ENCODE data around the gene BTN3A1. TPM values are rescaled to one million over a fixed set of nuclear protein-coding genes. Genes with fewer than 3 reads are reported as not detected.

Gene BTN3A1
- total RNA-seq, 1 experiment from 2014 or later: 9.0 TPM

DNA sequence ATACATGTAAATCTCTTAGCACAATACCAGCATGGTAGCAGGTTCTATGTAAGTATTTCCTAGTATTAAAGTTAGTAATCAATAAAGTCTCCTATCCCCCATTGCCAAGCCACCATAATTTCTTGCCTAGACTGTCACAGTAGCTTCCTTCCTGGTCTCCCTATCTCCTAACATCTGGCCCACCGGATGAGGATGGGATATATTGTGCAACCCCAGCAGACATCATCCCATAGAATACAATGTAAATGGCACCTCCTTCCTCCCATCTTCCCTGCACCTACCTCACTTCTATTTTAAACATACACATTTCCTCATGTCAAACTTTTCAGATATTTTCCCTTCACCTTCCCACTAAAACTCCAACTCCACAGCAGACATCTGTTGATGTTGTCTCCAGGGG lies 3.5 kb upstream of the BTN3A1 start (continued):
- no peak for TF ChIP-seq YY1 (IDR thresholded peaks at IDR 0.05; ENCODE audit: extremely low read depth, insufficient replicate concordance, low read depth, low read length)
- TF ChIP-seq, protein P1, sequence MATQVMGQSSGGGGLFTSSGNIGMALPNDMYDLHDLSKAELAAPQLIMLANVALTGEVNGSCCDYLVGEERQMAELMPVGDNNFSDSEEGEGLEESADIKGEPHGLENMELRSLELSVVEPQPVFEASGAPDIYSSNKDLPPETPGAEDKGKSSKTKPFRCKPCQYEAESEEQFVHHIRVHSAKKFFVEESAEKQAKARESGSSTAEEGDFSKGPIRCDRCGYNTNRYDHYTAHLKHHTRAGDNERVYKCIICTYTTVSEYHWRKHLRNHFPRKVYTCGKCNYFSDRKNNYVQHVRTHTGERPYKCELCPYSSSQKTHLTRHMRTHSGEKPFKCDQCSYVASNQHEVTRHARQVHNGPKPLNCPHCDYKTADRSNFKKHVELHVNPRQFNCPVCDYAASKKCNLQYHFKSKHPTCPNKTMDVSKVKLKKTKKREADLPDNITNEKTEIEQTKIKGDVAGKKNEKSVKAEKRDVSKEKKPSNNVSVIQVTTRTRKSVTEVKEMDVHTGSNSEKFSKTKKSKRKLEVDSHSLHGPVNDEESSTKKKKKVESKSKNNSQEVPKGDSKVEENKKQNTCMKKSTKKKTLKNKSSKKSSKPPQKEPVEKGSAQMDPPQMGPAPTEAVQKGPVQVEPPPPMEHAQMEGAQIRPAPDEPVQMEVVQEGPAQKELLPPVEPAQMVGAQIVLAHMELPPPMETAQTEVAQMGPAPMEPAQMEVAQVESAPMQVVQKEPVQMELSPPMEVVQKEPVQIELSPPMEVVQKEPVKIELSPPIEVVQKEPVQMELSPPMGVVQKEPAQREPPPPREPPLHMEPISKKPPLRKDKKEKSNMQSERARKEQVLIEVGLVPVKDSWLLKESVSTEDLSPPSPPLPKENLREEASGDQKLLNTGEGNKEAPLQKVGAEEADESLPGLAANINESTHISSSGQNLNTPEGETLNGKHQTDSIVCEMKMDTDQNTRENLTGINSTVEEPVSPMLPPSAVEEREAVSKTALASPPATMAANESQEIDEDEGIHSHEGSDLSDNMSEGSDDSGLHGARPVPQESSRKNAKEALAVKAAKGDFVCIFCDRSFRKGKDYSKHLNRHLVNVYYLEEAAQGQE (IDR thresholded peaks at IDR 0.05; ENCODE audit: low read depth): no peak

- Histone ChIP-seq H3K9me2 (ENCODE audit: insufficient read depth) (no peaks in the 10 kb centered on the region), H3K27me3 (ENCODE audit: insufficient read depth, low read length) (no peaks in the 10 kb centered on the region), H4K20me1 (ENCODE audit: insufficient read depth) (no peaks in the 10 kb centered on the region), H3K4me2 (ENCODE audit: low read length) (no peak overlapping the region), H3K27ac (ENCODE audit: low read depth, low read length) (no peak overlapping the region), H3K36me3 (ENCODE audit: control insufficient read depth in 1 of 2, insufficient read depth in 2 of 2, low read length in 2 of 2) (no peaks in the 10 kb centered on the region), H3K9me3 (ENCODE audit: control insufficient read depth in 1 of 2, insufficient read depth in 1 of 2, low read depth in 1 of 2, low read length in 2 of 2) (no peaks in the 10 kb centered on the region), H2AFZ (ENCODE audit: low read depth, low read length, poor library complexity, severe bottlenecking) (no peak overlapping the region), H3K4me3 (replicated peaks in 1 of 2; ENCODE audit: low read depth in 1 of 2, low read length in 2 of 2) (no peak overlapping the region), H3K79me2 (ENCODE audit: insufficient read depth, low read length) (no peaks in the 10 kb centered on the region), H3K9ac (ENCODE audit: low read length) (no peak overlapping the region), H3K4me1 (ENCODE audit: control insufficient read depth in 1 of 2, insufficient read depth in 2 of 2, low read length in 2 of 2) (peaks cover 6 to 10% of the 10 kb centered on the region in 2 experiments; a peak in 2 of 4 replicates)
- intact Hi-C loops (cut with micrococcal nuclease): no loop called here
- no peak for ATAC-seq
- no peak for DNase-seq (ENCODE audit: low read depth, low spot score)
- CTCF ChIA-PET: no interaction called here
- POLR2A ChIA-PET: no interaction called here
- BruUV-seq (replicated peaks): no TSS peak
- RAD21 ChIA-PET (ENCODE audit: low non-redundant PET in 1 of 2, low total read pairs in 2 of 2, uncharacterized antibody in 2 of 2, unreplicated experiment in 2 of 2): no interaction called here
- TF ChIP-seq ZNF274 (IDR thresholded peaks at IDR 0.05; ENCODE audit: low read depth, low read length) (no peak), YY1 (IDR thresholded peaks at IDR 0.05; ENCODE audit: extremely low read depth, insufficient replicate concordance, low read depth, low read length) (no peak), POLR2AphosphoS5 (IDR thresholded peaks at IDR 0.05; ENCODE audit: low read depth, low read length) (no peak), ZFX (IDR thresholded peaks at IDR 0.05) (no peak), ELF1 (IDR thresholded peaks at IDR 0.05; ENCODE audit: borderline replicate concordance, low read depth) (no peak), EZH2phosphoT487 (IDR thresholded peaks at IDR 0.05; ENCODE audit: borderline replicate concordance) (no peak), CBX3 (IDR thresholded peaks at IDR 0.05; ENCODE audit: low read depth) (no peak), CTCF (IDR thresholded peaks at IDR 0.05 in 2 of 3, conservative IDR thresholded peaks at IDR 0.05 in 1 of 3; ENCODE audit: borderline replicate concordance in 1 of 3, insufficient read depth in 1 of 3, low read depth in 2 of 3, low read length in 2 of 3) (no peak), RAD21 (IDR thresholded peaks at IDR 0.05; ENCODE audit: low read depth) (no peak)
- TF ChIP-seq, protein P2, sequence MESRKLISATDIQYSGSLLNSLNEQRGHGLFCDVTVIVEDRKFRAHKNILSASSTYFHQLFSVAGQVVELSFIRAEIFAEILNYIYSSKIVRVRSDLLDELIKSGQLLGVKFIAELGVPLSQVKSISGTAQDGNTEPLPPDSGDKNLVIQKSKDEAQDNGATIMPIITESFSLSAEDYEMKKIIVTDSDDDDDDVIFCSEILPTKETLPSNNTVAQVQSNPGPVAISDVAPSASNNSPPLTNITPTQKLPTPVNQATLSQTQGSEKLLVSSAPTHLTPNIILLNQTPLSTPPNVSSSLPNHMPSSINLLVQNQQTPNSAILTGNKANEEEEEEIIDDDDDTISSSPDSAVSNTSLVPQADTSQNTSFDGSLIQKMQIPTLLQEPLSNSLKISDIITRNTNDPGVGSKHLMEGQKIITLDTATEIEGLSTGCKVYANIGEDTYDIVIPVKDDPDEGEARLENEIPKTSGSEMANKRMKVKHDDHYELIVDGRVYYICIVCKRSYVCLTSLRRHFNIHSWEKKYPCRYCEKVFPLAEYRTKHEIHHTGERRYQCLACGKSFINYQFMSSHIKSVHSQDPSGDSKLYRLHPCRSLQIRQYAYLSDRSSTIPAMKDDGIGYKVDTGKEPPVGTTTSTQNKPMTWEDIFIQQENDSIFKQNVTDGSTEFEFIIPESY (IDR thresholded peaks at IDR 0.05; ENCODE audit: extremely low read depth, insufficient replicate concordance, low read length): no peak
- TF ChIP-seq, protein P1 (IDR thresholded peaks at IDR 0.05; ENCODE audit: low read depth): no peak
- TF ChIP-seq, protein P3, sequence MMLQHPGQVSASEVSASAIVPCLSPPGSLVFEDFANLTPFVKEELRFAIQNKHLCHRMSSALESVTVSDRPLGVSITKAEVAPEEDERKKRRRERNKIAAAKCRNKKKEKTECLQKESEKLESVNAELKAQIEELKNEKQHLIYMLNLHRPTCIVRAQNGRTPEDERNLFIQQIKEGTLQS (IDR thresholded peaks at IDR 0.05): no peak
Measured at GRCh38 chr6:26400626-26401025, 1.4 kb upstream of the BTN3A1 start.
